ENCODE results near the gene OR6V1. TPM values are rescaled to one million over a fixed set of nuclear protein-coding genes. Genes with fewer than 3 reads are reported as not detected.

OR6V1 gene
- total and polyA plus RNA-seq, 8 donors, result not detected

DNA sequence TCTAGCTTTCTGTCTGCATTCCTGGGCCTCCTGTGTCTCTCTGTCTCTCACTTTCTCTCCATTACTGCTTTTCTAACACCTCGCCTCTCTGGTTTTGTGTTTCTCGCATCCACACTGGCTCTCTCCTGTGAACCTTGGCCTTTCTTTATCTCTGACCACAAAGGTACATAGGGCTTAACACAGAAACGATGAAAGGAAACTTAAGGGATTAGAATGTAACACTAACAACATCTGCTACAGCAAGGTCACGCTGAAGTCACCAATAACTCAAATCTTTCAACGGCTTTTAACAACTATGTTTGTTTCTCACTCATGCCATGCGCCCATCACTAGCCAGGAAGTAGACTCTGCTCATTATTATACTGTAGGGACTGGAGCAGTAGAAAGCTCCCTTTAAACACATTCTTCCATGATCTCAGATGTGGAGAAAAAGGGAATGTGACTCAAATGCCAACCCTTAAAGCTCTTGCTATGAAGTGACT, 9.3 kb upstream of the OR6V1 start:
- H3K4me3 ChIP-seq, result no peak overlapping the region
- H3K9me3 ChIP-seq, result no peaks in the 10 kb centered on the region
- 21 to 42% (median 30%) methylated on average over 6 of the region's 6 CpGs for WGBS, 5 donors
- H3K27me3 ChIP-seq, result no peaks in the 10 kb centered on the region
- intact Hi-C loops (cut with DNase I; ENCODE audit: low total_unique reads), result no loop called here
- H3K27ac ChIP-seq, result no peak overlapping the region
- DNase-seq, result peak in 1 of 2 donors; percentile 39
- TF ChIP-seq CTCF (IDR thresholded peaks at IDR 0.05) (no peak), POLR2AphosphoS5 (IDR thresholded peaks at IDR 0.05) (no peak), EP300 (IDR thresholded peaks at IDR 0.05) (no peak), POLR2A (IDR thresholded peaks at IDR 0.05) (no peak)
- no peaks in the 10 kb centered on the region for H3K36me3 ChIP-seq
- H3K4me1 ChIP-seq, result no peaks in the 10 kb centered on the region

GRCh38 chr7:143043391-143043790, 8.8 kb upstream of the OR6V1 start:
- Histone ChIP-seq H3K9me3 (no peaks in the 10 kb centered on the region), H3K4me3 (no peak overlapping the region), H3K4me1 (no peaks in the 10 kb centered on the region), H3K27me3 (no peaks in the 10 kb centered on the region), H3K27ac (no peak overlapping the region), H3K36me3 (no peaks in the 10 kb centered on the region)
- intact Hi-C loops (cut with DNase I; ENCODE audit: low total_unique reads), result no loop called here
- DNase-seq, result no peak
- WGBS, 5 donors, result 32 to 45% (median 37%) methylated on average over 2 of the region's 2 CpGs
- TF ChIP-seq CTCF (IDR thresholded peaks at IDR 0.05) (no peak), POLR2A (IDR thresholded peaks at IDR 0.05) (no peak), POLR2AphosphoS5 (IDR thresholded peaks at IDR 0.05) (no peak), EP300 (IDR thresholded peaks at IDR 0.05) (no peak)

GRCh38 chr7:143046426-143046851, 5.7 kb upstream of the OR6V1 start:
- no peaks in the 10 kb centered on the region for H3K4me1 ChIP-seq
- no peaks in the 10 kb centered on the region for H3K9me3 ChIP-seq
- H3K4me3 ChIP-seq, result no peak overlapping the region
- DNase-seq, result no peak
- TF ChIP-seq POLR2A (IDR thresholded peaks at IDR 0.05), result no peak
- TF ChIP-seq EP300 (IDR thresholded peaks at IDR 0.05), result no peak
- no peak for TF ChIP-seq CTCF (IDR thresholded peaks at IDR 0.05)
- TF ChIP-seq POLR2AphosphoS5 (IDR thresholded peaks at IDR 0.05), result no peak
- H3K36me3 ChIP-seq, result no peaks in the 10 kb centered on the region
- H3K27ac ChIP-seq, result no peak overlapping the region
- no peaks in the 10 kb centered on the region for H3K27me3 ChIP-seq
- intact Hi-C loops (cut with DNase I; ENCODE audit: low total_unique reads), result no loop called here
- WGBS, 5 donors, result 37 to 50% (median 41%) methylated on average over 3 of the region's 3 CpGs

- no peaks in the 10 kb centered on the region for H3K27me3 ChIP-seq
- no peak overlapping the region for H3K4me3 ChIP-seq
- H3K27ac ChIP-seq, result no peak overlapping the region
- no peaks in the 10 kb centered on the region for H3K4me1 ChIP-seq
- intact Hi-C loops (cut with DNase I; ENCODE audit: low total_unique reads), result no loop called here
- no peaks in the 10 kb centered on the region for H3K9me3 ChIP-seq
- WGBS, 5 donors, result 53 to 81% (median 70%) methylated on average over 2 of the region's 2 CpGs
- no peaks in the 10 kb centered on the region for H3K36me3 ChIP-seq
- DNase-seq, result no peak
- no peak for TF ChIP-seq EP300 (IDR thresholded peaks at IDR 0.05)
- no peak for TF ChIP-seq CTCF (IDR thresholded peaks at IDR 0.05)
- no peak for TF ChIP-seq POLR2A (IDR thresholded peaks at IDR 0.05)
- no peak for TF ChIP-seq POLR2AphosphoS5 (IDR thresholded peaks at IDR 0.05)
These were observed 4.8 kb upstream of the OR6V1 start for GRCh38 chr7:143047326-143047725.

Measured in stomach (tissue), 9 donors.